IPS-20b (cell line): ENCODE results near the gene GAK.
"Not testable (repeated sequence)": the region's sequence is repeated elsewhere in the genome, so short reads cannot be mapped to it uniquely, and the experiment has no call there.

Experiments
- H3K27ac ChIP-seq: one replicate; pipeline ENCODE4 v1.5.1; 2013; ENCODE audit warnings: low read length
- H3K27me3 ChIP-seq: 2 replicates; pipeline ENCODE4 v1.6.1; 2013; ENCODE audit warnings: mild to moderate bottlenecking, low read length, inconsistent platforms; ENCODE audit not compliant: insufficient read depth
- H3K36me3 ChIP-seq: 2 replicates; pipeline ENCODE4 v1.6.1; 2013; ENCODE audit warnings: low read depth, mild to moderate bottlenecking, inconsistent platforms, low read length, moderate library complexity; ENCODE audit not compliant: insufficient read depth
- H3K4me1 ChIP-seq: 2 replicates; pipeline ENCODE4 v1.6.1; 2013; ENCODE audit warnings: mild to moderate bottlenecking, control low read depth, inconsistent platforms, low read length, moderate library complexity; ENCODE audit not compliant: insufficient read depth
- H3K4me3 ChIP-seq: 2 replicates; pipeline ENCODE4 v1.5.1; 2013; ENCODE audit warnings: mild to moderate bottlenecking, low read length, inconsistent platforms
- H3K9ac ChIP-seq: 2 replicates; pipeline ENCODE4 v1.6.1; 2013; ENCODE audit warnings: low read depth, mild to moderate bottlenecking, inconsistent platforms, low read length, moderate library complexity
- H3K9me3 ChIP-seq: 2 replicates; pipeline ENCODE4 v1.6.1; 2013; ENCODE audit warnings: mild to moderate bottlenecking, low read depth, low read length, inconsistent platforms; ENCODE audit not compliant: insufficient read depth

Gene GAK

DNA sequence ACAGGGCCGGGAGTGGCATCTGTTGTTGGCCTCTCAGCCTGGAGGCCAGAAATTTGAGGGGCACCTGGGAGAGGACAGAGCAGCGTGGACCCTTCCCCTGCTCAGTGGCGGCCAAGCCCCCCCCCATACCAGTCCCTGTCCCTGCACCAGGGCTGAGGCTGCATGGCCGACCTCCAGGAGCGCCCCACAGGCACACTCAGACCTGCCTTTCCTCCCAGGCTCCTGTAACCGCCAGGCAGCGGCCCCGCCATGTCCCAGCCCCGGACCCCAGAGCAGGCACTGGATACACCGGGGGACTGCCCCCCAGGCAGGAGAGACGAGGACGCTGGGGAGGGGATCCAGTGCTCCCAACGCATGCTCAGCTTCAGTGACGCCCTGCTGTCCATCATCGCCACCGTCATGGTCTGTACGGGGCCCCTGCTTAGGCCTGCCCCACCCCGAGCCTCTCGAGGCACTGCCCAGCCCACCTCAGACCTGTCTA lies 15.4 kb upstream of the GAK start:
- Histone ChIP-seq H3K36me3 (no peaks in the 10 kb centered on the region), H3K9ac (no peak overlapping the region), H3K27me3 (peaks cover 25% of the 10 kb centered on the region), H3K9me3 (no peaks in the 10 kb centered on the region), H3K4me1 (peaks cover 6% of the 10 kb centered on the region), H3K27ac (no peak overlapping the region), H3K4me3 (no peak overlapping the region)

- no peak overlapping the region for H3K27ac ChIP-seq
These were observed 14.7 kb upstream of the GAK start for GRCh38 chr4:946517-947471.

GRCh38 chr4:946103-946450 lies 14.0 kb upstream of the GAK start:
- H3K27me3 ChIP-seq: peaks cover 25% of the 10 kb centered on the region
- no peaks in the 10 kb centered on the region for H3K9me3 ChIP-seq
- H3K36me3 ChIP-seq: no peaks in the 10 kb centered on the region
- H3K27ac ChIP-seq: no peak overlapping the region
- H3K9ac ChIP-seq: no peak overlapping the region
- H3K4me3 ChIP-seq: peak overlapping the region; percentile 65; the same call in 1 of the 2 replicates
- peaks cover 6% of the 10 kb centered on the region for H3K4me1 ChIP-seq

More at GRCh38 chr4:946517-947471, 14.7 kb upstream of the GAK start:
- Histone ChIP-seq H3K9ac (no peak overlapping the region), H3K36me3 (no peaks in the 10 kb centered on the region), H3K4me1 (peaks cover 6% of the 10 kb centered on the region), H3K9me3 (no peaks in the 10 kb centered on the region), H3K27me3 (peaks cover 25% of the 10 kb centered on the region), H3K4me3 (no peak overlapping the region)

- Histone ChIP-seq H3K27me3 (peaks cover 25% of the 10 kb centered on the region), H3K36me3 (no peaks in the 10 kb centered on the region), H3K27ac (no peak overlapping the region), H3K9ac (peak overlapping the region; percentile 50), H3K9me3 (no peaks in the 10 kb centered on the region), H3K4me3 (peak overlapping the region; percentile 65), H3K4me1 (peaks cover 6% of the 10 kb centered on the region)
These were observed 13.4 kb upstream of the GAK start for GRCh38 chr4:945274-946102.

- H3K36me3 ChIP-seq, H3K9me3 ChIP-seq, H3K4me1 ChIP-seq, H3K27ac ChIP-seq, H3K27me3 ChIP-seq, H3K4me3 ChIP-seq, H3K9ac ChIP-seq: not testable (repeated sequence)
These were observed 7.4 kb upstream of the GAK start for GRCh38 chr4:939508-939907.

GRCh38 chr4:932713-933070 lies 576 bp upstream of the GAK start:
- no peaks in the 10 kb centered on the region for H3K9me3 ChIP-seq
- H3K36me3 ChIP-seq: no peaks in the 10 kb centered on the region
- H3K4me1 ChIP-seq: peaks cover 5% of the 10 kb centered on the region
- no peaks in the 10 kb centered on the region for H3K27me3 ChIP-seq
- H3K4me3 ChIP-seq: peak overlapping the region; percentile 95
- H3K27ac ChIP-seq: no peak overlapping the region
- H3K9ac ChIP-seq: peak overlapping the region; percentile 72; the same call in 1 of the 2 replicates

DNA sequence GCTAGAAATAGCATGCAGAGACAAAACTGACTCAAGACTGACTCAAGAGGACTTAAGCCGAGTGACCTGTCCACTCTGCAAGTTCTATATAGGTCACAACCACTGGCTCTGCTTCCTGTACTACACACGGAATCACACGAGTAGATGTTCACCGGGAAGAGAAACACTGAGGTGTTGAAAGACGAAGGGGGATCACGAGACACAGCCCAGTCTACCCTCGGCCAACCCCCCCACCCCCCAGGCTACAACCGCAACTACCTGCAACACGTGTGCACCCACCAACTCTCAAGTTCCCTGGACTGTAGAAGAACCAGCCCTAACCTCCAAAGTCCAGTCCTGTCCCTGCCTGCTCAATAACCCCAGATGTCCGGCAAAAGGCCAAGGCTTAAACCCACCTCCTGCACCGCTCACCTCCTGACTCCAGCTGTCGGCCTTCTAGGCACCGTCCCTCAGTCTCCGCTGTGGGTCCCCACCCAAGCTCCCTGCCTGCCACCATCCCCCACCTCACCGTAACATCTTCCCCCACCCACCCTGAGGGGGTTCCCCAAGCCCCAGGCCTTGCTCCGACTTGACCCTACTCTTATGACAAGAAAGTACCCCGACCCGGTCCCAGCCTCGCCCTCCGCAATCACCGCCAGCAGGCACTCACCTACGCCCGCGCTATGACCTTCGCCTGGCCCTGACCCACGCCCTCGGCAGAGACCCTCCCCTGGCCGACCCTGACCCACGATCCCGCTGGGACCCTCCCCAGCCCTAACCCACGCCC lies 739 bp downstream of the GAK start:
- no peaks in the 10 kb centered on the region for H3K9me3 ChIP-seq
- peak overlapping the region; percentile 95 for H3K4me3 ChIP-seq
- no peaks in the 10 kb centered on the region for H3K36me3 ChIP-seq
- H3K4me1 ChIP-seq: peaks cover 5% of the 10 kb centered on the region
- H3K9ac ChIP-seq: peak overlapping the region; percentile 91; the same call in 1 of the 2 replicates
- peak overlapping the region; percentile 77 for H3K27ac ChIP-seq
- H3K27me3 ChIP-seq: no peaks in the 10 kb centered on the region

DNA sequence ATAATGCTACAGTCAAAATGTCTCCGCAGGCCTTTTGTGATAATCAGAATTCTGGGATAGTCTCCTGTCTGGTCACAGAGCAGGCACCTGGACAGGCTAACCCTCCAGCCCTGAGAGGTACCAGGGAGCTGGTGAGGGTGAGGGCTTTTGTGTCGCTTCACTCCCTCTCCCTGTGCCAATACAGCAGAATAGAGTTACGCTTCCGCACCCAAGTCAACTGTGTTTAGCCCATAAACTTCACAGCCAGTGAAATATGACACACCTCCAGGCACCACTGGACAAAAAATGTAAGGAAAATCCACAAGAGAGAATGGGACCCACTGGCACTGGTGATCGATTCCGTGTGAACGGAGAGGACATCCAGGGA lies 1.3 kb downstream of the GAK start:
- Histone ChIP-seq H3K27me3 (no peaks in the 10 kb centered on the region), H3K36me3 (no peaks in the 10 kb centered on the region), H3K9ac (peak overlapping the region; percentile 91), H3K4me1 (peaks cover 5% of the 10 kb centered on the region), H3K27ac (no peak overlapping the region), H3K4me3 (peak overlapping the region; percentile 95), H3K9me3 (no peaks in the 10 kb centered on the region)

DNA sequence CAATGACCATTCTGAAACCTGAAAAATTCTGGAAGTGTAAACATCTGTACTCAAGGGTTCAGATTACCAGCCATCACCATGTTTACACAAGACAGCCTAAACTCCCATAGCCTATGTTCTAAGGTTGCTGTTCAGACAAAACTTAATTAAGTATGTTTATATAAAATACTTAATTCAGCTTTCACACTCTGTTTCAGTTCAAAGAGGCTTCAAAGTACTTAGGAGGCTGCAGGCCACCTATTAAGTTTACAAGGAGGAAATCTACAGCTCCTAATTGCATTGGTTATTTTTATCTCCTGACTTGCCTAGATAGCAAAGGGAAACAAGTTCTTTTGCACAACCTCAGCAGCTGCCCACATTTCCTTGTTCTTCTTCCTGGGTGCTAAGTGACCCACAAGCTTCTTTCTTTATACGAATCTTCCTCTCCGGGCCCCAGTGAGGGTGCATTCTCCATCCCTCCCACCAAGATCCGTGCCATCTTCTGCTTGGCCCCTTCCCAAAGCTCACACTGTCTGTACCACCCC lies 2.0 kb downstream of the GAK start:
- no peaks in the 10 kb centered on the region for H3K27me3 ChIP-seq
- no peaks in the 10 kb centered on the region for H3K9me3 ChIP-seq
- no peak overlapping the region for H3K9ac ChIP-seq
- H3K36me3 ChIP-seq: no peaks in the 10 kb centered on the region
- no peak overlapping the region for H3K4me3 ChIP-seq
- peaks cover 5% of the 10 kb centered on the region for H3K4me1 ChIP-seq
- no peak overlapping the region for H3K27ac ChIP-seq

DNA sequence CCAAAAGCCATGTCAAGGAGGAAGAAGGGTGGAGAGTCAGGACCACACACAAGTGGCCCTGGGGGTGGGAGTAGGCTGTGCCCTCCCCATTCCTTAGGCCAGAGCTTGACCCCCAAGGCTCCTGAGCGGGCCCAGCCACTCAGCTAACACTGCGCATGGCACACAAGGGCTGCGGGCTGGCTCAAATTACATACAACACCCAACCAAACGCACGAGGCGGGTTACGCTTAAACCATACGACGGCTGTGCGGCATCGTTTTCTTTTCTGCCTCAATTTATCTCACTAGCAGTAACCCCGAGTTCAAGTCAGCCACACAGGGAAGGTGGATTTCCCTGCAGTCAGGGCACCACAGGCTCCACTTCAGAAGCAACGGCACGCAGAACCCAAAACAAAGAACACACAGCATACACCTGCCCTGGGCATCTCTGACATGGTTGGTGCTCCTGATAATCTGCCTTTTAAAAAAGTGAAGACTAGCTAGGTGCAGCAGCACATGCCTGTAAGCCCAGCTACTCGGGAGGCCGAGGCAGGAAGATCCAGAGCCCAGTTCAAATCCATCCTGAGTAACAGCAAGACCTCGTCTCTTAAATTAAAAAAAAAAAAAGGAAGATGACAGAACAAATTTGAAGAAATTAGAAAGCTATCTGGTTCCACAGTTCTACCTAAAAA lies 2.9 kb downstream of the GAK start:
- peaks cover 5% of the 10 kb centered on the region for H3K4me1 ChIP-seq
- H3K27me3 ChIP-seq: no peaks in the 10 kb centered on the region
- no peak overlapping the region for H3K4me3 ChIP-seq
- no peak overlapping the region for H3K27ac ChIP-seq
- no peaks in the 10 kb centered on the region for H3K9me3 ChIP-seq
- H3K9ac ChIP-seq: no peak overlapping the region; the same call in 1 of the 2 replicates
- no peaks in the 10 kb centered on the region for H3K36me3 ChIP-seq

- H3K4me1 ChIP-seq, H3K27me3 ChIP-seq, H3K9ac ChIP-seq, H3K36me3 ChIP-seq, H3K27ac ChIP-seq, H3K4me3 ChIP-seq, H3K9me3 ChIP-seq: not testable (repeated sequence)
These were observed 4.5 kb downstream of the GAK start for GRCh38 chr4:927566-927965.
